HG02588 (cell line): ENCODE data around the gene PGM5.
"Not testable (repeated sequence)": the region's sequence is repeated elsewhere in the genome, so short reads cannot be mapped to it uniquely, and the experiment has no call there.

ENCODE experiments used
- ATAC-seq: cut with Tn5 transposase; IDR thresholded peaks from one replicate; pipeline ENCODE4 v1.9.1; 2021; ENCODE audit warnings: mild to moderate bottlenecking, moderate library complexity; ENCODE audit not compliant: unreplicated experiment

Gene PGM5

DNA sequence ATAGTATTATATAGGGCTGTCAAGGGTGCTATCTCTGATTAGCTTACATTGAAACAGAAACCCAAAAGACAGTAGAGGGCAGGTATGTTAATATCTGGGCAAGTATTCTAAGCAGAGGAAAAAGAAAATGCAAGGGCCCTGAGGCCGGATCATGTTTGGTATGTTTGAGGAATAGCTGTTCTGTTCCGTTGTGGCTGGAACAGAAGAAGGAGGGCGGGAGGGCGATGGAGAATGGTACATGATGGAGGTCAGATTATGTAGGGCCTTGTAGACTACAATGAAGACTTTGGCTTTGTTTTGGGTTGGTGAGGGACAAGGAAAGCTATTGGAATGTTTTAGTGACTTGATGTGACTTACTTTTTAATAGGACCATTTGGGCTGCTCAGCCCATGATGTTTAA lies 19.4 kb downstream of the PGM5 start:
- not testable (repeated sequence) for ATAC-seq

DNA sequence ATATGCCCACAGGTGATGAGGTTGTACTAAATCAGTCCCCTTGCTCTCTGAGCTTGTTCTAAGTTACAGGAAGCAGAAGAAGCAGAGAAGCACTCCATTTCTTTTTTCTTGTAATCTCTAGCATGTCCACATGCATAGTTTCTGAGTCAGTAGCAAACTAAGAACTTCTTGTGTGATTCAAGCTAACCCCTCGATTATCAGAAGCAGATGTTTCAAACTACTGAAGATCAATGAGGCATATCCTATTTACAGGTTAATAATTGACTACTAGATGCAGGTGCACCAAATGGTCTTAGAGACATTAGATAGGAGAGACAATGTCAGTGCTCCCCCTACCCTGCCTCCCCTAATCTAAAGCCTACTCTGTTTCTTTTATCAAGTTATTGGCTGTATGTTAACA lies 21.3 kb downstream of the PGM5 start:
- not testable (repeated sequence) for ATAC-seq

DNA sequence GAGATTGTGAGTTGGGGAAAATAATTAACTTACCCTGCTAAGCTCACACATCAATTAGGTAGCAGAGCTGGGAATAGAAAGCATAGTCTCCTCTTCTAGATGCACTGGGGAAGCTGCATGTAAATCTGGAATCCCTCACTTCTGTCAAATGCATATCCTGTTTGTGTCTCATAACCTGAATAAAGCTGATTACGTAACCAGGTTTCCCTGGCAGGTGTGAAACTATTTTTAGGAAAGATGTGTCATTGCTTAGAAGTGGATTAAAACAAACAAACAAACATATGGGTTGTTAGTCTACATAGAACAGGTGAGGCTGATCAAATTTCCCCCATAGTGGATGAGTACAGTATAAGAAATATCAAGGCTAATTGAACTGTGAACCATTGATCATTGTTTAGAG lies 27.5 kb downstream of the PGM5 start:
- ATAC-seq = not testable (repeated sequence)

DNA sequence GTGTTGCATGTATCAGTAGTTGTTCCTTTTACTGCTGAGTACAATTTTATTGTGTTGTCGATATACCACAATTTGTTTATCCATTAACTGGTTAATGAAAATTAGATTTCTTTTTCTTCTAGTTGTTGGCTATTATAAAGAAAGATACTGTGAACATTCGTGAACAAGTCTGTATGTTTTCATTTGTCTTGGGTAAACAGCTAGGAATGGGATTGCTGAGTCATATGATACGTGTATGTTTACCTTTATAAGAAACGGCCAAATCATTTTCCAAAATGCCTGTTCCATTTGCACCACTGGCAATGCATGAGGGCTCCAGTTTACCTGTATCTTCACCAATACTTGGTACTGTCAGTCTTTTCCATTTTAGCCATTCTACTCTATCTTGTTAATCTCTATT lies 33.1 kb downstream of the PGM5 start:
- not testable (repeated sequence) for ATAC-seq

DNA sequence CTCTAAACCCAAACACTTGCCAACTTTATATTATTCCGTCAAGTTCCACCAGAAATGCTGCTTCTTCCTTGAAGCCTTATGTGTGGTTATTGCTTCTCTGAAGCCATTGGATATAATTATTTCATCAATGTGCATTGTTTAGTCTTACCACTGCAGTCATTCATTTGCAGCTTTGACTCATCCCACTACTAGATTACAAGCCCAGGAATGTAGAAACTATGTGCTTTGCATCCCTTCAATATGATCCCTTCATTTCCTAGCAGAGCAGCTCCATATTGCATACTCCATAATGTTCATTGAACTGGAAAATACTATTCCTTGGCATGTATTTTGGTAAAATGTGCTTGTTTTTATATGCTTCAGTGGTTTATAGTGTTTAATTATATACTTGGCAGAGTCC lies 34.3 kb downstream of the PGM5 start:
- not testable (repeated sequence) for ATAC-seq

DNA sequence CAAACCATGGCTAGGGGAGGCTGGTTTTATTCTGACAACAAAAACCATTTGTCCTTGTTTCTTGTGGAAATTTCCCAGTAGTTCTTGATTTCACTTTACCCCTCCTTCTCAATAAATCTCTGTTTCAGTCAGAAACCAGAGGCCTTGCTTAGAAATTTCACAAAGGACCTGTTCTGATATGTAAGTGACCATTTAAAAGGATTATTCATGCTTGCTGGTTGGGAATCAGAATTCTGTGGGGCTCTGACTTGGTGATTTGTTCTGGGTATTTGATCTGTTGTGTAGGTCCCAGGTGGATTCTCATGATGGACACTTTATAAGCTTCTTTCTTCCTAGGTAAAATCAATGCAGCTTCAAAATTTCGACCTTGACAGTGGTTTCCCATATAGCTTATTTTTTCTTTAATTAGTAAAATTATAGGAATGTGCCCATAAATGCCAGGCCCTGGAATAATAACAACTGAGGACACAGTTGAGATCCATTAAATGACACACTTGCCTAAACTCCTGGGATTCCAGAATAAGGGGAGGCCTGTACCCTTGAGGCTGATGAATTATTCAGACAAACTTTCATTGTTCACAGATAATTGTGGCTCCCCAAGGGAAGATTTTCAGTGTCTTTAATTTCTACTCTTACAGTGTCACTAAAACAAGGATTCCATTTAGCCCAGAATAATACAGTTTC lies 40.1 kb downstream of the PGM5 start:
- ATAC-seq = not testable (repeated sequence)

DNA sequence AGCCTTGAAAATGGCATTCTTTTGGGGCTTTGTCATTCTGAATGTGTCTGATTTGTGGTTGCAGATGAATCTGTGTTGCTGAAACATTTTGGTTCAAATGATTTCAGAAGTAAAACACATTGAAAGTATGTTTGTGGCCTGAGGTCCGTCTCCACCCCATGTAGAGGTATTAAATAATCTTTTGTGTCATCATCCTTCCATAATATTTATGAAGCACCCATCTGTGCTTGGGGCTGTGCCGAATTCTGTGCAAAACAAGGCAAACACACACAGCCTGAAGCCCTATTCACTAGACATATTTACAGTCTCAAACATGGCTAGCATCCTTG lies 40.6 kb downstream of the PGM5 start:
- not testable (repeated sequence) for ATAC-seq

DNA sequence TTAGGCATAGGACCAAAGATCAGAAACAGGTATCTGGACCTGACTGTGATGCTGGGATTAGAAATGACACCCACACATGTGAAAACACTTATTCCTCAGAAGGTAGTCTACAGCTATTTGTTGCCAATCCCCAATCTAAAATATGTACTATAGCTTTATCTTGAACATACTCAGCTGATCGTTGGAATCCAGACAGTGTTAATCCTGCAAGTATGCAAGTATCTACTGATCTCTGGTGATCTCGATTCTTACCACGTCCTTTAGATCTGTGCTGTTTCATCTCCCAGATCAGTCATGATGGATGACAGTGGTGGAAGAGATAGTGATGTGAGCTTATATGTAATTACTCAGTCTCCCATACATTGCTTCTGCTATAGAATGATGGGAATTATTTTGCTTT lies 41.4 kb downstream of the PGM5 start:
- ATAC-seq = not testable (repeated sequence)

DNA sequence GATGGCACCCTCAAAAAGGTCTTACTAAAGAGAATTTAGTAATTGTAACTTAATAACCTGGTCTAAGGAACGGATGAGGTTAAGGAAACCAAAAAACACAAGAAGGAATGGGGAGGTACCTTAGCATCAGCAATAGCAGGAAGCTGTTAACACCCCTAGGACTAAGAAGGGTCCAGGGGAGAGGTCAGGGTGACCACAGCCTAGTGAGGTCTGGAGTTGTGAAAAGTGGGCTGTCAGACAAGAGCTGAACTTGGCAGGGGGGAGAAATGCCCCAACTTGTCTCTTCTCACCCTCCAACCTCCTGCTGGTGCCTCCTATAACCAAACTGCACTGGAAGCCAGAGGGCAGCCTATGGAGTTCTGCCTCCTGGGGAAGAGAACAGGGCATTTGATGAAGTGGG lies 41.9 kb downstream of the PGM5 start:
- ATAC-seq = not testable (repeated sequence)

DNA sequence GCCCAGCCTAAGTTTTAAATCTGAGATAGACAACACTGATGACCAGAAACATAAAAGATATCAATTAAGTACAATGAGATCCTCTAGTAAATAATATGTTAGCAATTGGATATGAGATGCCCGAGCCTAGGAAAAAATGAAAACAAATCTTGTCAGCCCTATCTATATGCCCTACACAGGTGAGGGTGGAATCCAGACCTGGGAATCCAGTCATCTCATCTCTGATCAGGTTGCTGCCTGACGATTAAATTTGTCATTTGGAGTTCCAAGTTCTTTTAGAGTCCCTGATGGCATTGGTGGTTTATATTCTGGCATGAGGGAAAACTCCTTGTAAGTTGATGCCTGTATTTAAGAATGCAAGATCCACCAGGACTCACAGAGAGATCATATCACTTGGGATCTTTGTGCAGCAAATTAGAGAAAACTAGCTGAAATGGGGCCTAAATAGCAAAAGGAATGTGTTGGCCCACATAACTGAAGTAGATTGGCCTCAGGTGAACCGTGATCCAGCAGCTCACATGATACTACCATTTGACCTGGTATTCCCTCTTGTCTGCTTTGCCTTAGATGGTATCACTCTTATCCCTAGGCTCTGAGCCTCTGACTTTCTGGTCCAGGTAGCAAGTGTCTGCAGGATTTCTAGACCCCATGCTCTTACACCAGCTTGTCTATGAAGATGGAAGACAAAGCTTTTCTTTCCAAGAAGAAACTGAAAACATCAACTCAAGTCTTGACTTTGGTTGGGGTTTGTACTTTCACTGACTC lies 48.2 kb downstream of the PGM5 start:
- not testable (repeated sequence) for ATAC-seq

DNA sequence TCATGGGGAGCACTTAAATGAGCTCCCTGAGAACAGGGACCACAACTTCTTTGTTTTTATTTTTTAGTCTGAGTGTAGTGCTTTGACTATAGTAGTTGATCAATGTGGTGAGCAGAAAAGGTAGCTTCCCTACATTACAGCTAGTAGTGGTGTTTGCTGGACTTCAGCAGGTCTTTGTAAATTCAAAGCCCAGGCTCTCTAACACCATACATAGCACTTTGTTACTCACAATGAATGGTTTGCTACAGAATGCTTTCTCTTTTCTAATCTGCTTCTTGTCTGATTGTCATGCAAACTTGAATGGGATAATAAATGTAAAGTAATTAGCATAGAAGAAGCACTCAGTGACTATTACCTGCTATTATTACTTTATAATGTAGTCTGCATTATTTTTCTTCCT lies 55.5 kb downstream of the PGM5 start:
- not testable (repeated sequence) for ATAC-seq

DNA sequence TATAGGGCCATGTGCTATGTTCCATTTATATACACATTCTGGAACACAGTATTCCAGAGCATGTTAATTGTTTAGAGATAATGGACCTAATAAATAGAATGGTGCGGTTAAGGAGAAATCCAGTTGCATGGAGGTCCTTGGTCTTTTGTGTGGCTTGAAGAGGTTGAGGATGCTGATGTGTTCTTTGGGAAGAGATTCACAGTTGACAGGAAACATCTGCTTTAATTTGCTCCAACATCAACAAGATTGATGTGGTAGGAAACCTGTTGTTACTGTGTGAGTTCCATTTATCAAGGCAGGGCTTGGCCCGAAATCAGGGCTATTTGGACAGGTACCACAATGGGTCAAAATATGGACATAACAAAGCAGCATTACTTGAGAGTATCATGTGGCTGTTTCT lies 56.3 kb downstream of the PGM5 start:
- not testable (repeated sequence) for ATAC-seq

DNA sequence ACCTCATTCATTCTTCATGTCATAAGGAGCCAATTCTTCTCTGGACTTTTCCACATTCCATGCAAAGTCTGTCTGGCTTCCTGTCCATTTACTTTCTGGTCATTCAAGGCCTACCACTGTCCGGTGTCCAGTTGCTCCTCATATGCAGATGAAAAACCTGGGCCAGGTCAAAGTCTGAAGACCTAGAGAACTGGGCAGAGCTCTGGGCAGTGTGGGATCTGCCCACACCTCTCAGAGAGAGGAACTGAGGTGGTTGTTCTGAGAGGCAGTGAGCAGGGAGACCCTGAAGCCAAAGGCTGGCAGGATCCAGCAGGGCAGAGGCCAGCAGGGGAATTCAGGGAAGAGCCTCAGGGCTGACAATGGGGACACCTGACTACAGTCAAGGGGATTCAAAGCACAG lies 58.7 kb downstream of the PGM5 start:
- ATAC-seq = not testable (repeated sequence)

DNA sequence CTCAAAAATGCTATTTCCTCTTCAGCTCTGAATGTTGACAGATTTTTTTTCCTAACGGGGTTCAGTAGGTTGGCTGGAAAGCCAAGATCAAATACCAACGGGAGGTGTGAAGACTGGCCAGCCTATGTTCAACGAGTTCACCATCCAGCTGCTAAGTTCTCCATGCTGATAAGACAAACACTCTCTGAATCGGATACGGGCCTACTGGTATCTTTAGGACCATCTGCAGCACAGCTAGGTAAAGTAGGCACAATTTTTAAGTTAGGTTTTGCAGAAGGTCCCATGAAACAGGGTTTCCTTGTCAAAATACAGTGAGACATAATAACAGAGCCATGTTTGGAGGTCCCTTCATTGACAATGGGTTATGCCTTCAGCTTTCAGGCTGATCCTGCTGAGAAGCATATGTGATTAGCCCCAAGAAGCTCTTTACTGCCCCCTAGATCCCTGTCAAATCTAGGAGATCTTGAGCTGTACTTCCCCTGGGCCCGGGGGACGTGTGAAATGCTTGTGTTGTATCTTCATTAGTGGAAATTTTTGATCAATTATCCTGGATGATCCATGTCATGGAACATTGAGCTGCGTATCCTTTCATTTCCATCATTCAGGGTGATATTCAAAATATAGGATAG lies 60.6 kb downstream of the PGM5 start:
- no peak for ATAC-seq

DNA sequence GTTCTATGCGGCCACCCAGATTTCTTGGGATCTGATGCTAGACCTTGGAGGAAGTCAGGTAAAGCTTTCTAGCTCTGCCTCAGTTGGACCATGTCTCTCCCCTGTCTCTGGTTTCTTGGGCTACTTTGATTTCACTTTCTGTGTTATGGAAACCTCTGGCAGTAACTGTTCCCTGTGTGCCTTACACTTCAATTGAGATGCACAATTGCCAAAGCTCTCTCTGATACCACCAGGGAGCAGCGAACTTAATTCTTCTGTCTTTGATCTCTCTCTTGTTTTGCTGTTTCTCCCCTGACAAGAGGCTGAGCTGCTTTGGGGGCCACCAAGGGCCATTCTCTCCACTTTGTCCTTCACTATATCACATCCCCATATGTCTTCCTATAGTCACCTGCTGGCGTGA lies 61.4 kb downstream of the PGM5 start:
- ATAC-seq = no peak

DNA sequence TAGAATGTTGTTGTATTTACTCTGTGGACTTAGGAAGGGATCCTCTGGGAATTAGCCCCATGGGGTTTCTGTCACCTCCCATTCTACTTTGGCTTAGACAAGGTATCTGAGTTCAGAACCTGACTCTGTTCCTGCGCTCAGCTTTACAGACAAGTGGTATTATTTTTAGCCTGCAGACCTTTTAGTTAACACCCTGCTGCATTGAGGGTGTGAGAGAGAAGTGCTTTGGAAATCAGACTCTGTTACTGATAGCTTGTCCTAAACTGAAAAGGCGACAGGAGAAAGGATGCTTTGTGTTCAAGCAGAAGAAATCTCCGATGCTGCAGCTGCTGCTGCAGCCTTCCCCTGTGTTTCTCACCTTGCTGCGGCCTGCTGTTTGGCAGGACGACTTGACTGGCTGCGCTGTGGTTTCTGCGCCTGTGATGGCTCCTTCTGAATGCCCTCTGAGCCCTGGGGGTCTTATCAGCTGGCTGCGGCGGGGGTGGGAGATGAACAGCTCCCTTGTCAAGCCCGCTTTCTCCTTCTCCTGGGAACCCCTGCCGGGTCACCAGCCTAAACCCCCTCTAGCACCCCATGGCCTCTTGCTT lies 61.9 kb downstream of the PGM5 start:
- ATAC-seq = no peak

DNA sequence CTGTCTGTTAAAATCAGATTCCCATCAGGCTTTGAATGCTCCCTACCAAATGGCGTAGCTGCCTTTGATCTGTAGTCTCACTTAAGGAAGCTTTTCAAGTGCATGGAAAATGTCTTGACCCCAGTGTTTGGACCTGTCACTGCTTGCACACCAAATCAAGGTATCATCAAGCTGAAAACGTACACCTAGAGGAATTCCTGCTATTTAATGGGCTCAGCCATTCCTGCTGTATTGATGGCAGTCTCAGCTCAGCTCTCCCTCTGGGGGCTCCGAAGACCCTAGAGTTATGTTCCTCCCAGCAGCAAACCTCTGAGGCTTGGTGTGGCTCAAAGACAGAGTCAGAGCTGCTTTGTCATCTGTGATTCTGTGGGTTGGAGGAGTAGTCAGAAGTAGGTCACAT lies 63.5 kb downstream of the PGM5 start:
- ATAC-seq = no peak

DNA sequence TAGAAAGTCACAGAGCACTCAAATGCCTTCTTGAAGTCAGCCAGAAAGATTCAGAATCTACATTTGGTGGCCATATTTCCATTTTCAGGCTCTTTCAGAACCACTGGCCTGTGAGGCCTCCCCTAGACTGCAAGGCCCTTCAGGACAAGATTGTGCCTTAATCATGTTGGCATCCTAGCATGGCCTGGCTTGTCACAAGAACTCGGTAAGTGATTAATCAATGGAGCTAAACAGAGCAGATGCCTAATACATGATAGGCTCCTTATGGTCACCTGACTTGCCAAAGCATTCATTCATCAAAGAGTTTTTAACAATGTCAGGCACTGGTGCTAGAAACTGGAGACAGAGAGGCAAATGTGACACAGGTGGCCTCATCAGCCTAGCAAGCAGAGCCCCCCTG lies 70.3 kb downstream of the PGM5 start:
- no peak for ATAC-seq

DNA sequence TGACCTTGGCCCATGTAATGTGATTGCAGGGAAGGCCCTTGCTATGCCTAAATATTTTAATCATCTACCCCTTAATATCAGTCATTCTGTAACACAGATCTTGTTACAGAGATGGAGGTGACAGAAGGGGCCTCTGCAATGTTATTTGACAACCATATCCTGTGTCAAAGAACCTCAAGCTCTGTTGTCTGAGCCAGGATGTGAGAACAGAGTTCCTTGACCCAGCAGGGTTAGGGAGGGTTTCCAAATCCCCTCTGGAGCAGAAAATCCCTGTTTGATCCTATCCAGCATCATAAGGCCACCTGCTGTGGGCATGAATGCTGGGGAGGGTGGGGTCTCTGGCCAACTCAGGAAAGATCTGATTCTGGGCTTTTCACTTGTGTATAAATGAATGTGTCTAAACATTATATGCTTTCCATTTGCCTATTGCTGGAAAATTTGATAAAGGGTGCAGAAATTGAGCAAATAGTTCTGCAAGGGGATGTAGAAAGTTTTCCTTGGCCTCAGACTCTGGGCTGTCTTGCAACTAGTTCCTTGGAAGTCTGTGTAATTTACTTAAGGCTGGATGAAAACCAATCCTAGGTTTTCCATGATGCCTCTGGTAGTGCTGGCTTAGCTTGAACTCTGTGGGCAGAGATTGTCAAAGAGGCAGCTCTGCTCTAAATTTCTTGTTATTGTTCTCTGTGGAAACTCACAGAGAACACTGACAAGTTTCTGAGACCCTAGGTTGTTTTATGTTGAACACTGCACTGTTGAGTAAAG lies 71.0 kb downstream of the PGM5 start:
- no peak for ATAC-seq

DNA sequence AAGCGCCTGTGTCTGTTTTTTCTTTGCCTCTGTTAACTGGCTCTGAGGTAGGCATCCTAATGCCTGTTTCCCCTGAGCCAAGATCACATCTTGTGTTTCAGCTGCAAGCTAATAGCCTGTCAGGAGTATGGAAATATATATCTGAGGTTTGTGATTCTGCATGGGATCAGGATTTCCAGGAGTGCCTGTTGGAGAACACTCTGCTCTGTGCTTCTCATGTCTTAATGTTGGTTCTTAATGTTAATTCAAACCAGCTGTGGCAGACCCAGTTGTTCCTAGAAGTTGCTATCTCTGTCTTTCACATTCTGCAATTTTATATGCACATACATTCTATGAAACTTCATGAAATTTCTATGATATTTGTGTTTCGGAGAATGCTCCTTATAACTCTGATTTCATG lies 72.1 kb downstream of the PGM5 start:
- ATAC-seq = no peak

DNA sequence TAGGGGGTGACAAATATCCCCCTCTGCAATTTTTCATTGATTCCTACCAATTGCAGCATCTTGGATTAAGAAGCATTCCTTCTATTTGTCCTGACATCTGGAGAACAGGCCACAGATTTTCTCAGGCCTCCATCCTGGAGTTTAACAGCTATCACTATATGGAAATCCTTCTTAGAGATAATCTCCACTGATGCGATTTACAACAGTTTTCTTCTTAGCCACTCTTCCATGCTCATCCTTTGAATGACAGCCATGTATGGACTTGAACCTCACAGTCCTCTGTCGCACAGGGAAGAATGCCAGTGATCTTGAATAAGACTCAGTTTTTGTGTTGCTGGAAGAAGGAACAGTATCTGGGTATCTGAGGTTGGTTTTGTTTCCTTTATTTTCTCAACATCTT lies 73.2 kb downstream of the PGM5 start:
- ATAC-seq = no peak
